ENCODE results near the gene ARL2BP. TPM values are rescaled to one million over a fixed set of nuclear protein-coding genes. Genes with fewer than 3 reads are reported as not detected.
A peak's percentile ranks its signal among the peaks of the same experiment; 100 is the strongest.
"Not testable (repeated sequence)": the region's sequence is repeated elsewhere in the genome, so short reads cannot be mapped to it uniquely, and the experiment has no call there.

Gene ARL2BP
- total and polyA plus RNA-seq, 2 experiments from 2014 or later: 111 to 116 TPM

GRCh38 chr16:57273826-57274225, 28.8 kb downstream of the ARL2BP start:
- Histone ChIP-seq H2AFZ (no peak overlapping the region), H3K4me3 (no peak overlapping the region), H3K36me3 (ENCODE audit: low read depth) (no peaks in the 10 kb centered on the region), H3K27me3 (replicated peaks; ENCODE audit: insufficient read depth) (no peaks in the 10 kb centered on the region; the same call in 1 of the 2 replicates), H3F3A (ENCODE audit: insufficient read depth) (0 out of 2 replicates have a peak, but pooled peaks cover 5% of the 10 kb centered on the region), H3K27ac (no peak overlapping the region), H3K79me2 (ENCODE audit: insufficient read depth) (no peaks in the 10 kb centered on the region), H3K9me3 (ENCODE audit: low read depth) (no peaks in the 10 kb centered on the region), H3K9ac (no peak overlapping the region), H3K4me1 (ENCODE audit: insufficient read depth) (peaks cover 16% of the 10 kb centered on the region), H4K20me1 (ENCODE audit: insufficient read depth) (no peaks in the 10 kb centered on the region), H3K9me2 (ENCODE audit: insufficient read depth) (no peaks in the 10 kb centered on the region), H3K4me2 (ENCODE audit: unreplicated experiment) (no peak overlapping the region)
- no peak for TF ChIP-seq EZH2 (IDR thresholded peaks at IDR 0.05; ENCODE audit: insufficient read depth, poor library complexity, severe bottlenecking)
- no peak for DNase-seq
- in situ Hi-C loops (cut with MboI): no loop called here
- 83 to 88% methylated on average over 5 of the region's 5 CpGs for WGBS, 2 experiments (ENCODE audit: low coverage in 1 of 2, low lambda C conversion rate in 2 of 2, missing lambda C conversion rate in 2 of 2)

GRCh38 chr16:57275946-57276345, 30.9 kb downstream of the ARL2BP start:
- in situ Hi-C loops (cut with MboI); H3K9me2 ChIP-seq (ENCODE audit: insufficient read depth): not testable (repeated sequence)

GRCh38 chr16:57276596-57276995, 31.5 kb downstream of the ARL2BP start:
- no peaks in the 10 kb centered on the region for H3K79me2 ChIP-seq (ENCODE audit: insufficient read depth)
- H4K20me1 ChIP-seq (ENCODE audit: insufficient read depth): no peaks in the 10 kb centered on the region
- no peak overlapping the region for H3K9ac ChIP-seq
- 65 to 72% methylated on average over 5 of the region's 5 CpGs for WGBS, 2 experiments (ENCODE audit: low coverage in 1 of 2, low lambda C conversion rate in 2 of 2, missing lambda C conversion rate in 2 of 2)
- H3K36me3 ChIP-seq (ENCODE audit: low read depth): no peaks in the 10 kb centered on the region
- no peak overlapping the region for H3K4me2 ChIP-seq (ENCODE audit: unreplicated experiment)
- H2AFZ ChIP-seq: no peak overlapping the region
- H3K9me2 ChIP-seq (ENCODE audit: insufficient read depth): no peaks in the 10 kb centered on the region
- H3K27ac ChIP-seq: no peak overlapping the region
- TF ChIP-seq EZH2 (IDR thresholded peaks at IDR 0.05; ENCODE audit: insufficient read depth, poor library complexity, severe bottlenecking): no peak
- no peak for TF ChIP-seq EZH2phosphoT487 (IDR thresholded peaks at IDR 0.05; ENCODE audit: insufficient read depth, low read depth)
- DNase-seq: peak; percentile 33
- no peaks in the 10 kb centered on the region; the same call in 1 of the 2 replicates for H3K27me3 ChIP-seq (replicated peaks; ENCODE audit: insufficient read depth)
- peaks cover 16% of the 10 kb centered on the region for H3K4me1 ChIP-seq (ENCODE audit: insufficient read depth)
- in situ Hi-C loops (cut with MboI): no loop called here
- no peak overlapping the region for H3K4me3 ChIP-seq
- H3K9me3 ChIP-seq (ENCODE audit: low read depth): no peaks in the 10 kb centered on the region
- 0 out of 2 replicates have a peak, but pooled peaks cover 5% of the 10 kb centered on the region for H3F3A ChIP-seq (ENCODE audit: insufficient read depth)

More at GRCh38 chr16:57275946-57276345, 30.9 kb downstream of the ARL2BP start:
- H3K9me3 ChIP-seq (ENCODE audit: low read depth); H3K27me3 ChIP-seq (replicated peaks; ENCODE audit: insufficient read depth); H3K4me3 ChIP-seq; H4K20me1 ChIP-seq (ENCODE audit: insufficient read depth); H2AFZ ChIP-seq; H3K4me2 ChIP-seq (ENCODE audit: unreplicated experiment); H3K9ac ChIP-seq; H3K27ac ChIP-seq; H3F3A ChIP-seq (ENCODE audit: insufficient read depth); DNase-seq; H3K36me3 ChIP-seq (ENCODE audit: low read depth); H3K79me2 ChIP-seq (ENCODE audit: insufficient read depth): not testable (repeated sequence)
- 65 to 77% methylated on average over 5 of the region's 5 CpGs for WGBS, 2 experiments (ENCODE audit: low coverage in 1 of 2, low lambda C conversion rate in 2 of 2, missing lambda C conversion rate in 2 of 2)
- peaks cover 16% of the 10 kb centered on the region for H3K4me1 ChIP-seq (ENCODE audit: insufficient read depth)

GRCh38 chr16:57277586-57277985, 32.5 kb downstream of the ARL2BP start:
- Histone ChIP-seq H3F3A (ENCODE audit: insufficient read depth) (0 out of 2 replicates have a peak, but pooled peaks cover 5% of the 10 kb centered on the region), H2AFZ (no peak overlapping the region), H3K27ac (no peak overlapping the region), H3K4me2 (ENCODE audit: unreplicated experiment) (no peak overlapping the region), H3K9me2 (ENCODE audit: insufficient read depth) (no peaks in the 10 kb centered on the region), H3K9ac (no peak overlapping the region), H3K9me3 (ENCODE audit: low read depth) (no peaks in the 10 kb centered on the region), H3K4me1 (ENCODE audit: insufficient read depth) (peaks cover 16% of the 10 kb centered on the region), H3K79me2 (ENCODE audit: insufficient read depth) (no peaks in the 10 kb centered on the region), H3K27me3 (replicated peaks; ENCODE audit: insufficient read depth) (peaks cover under 1% of the 10 kb centered on the region), H3K4me3 (no peak overlapping the region), H3K36me3 (ENCODE audit: low read depth) (no peaks in the 10 kb centered on the region), H4K20me1 (ENCODE audit: insufficient read depth) (no peaks in the 10 kb centered on the region)
- in situ Hi-C loops (cut with MboI): no loop called here
- peak; percentile 66 for DNase-seq
- WGBS, 2 experiments (ENCODE audit: low coverage in 1 of 2, low lambda C conversion rate in 2 of 2, missing lambda C conversion rate in 2 of 2): 25 to 43% methylated on average over 1 of the region's 1 CpG
- TF ChIP-seq EZH2phosphoT487 (IDR thresholded peaks at IDR 0.05; ENCODE audit: insufficient read depth, low read depth) (no peak), EZH2 (IDR thresholded peaks at IDR 0.05; ENCODE audit: insufficient read depth, poor library complexity, severe bottlenecking) (no peak)

DNA sequence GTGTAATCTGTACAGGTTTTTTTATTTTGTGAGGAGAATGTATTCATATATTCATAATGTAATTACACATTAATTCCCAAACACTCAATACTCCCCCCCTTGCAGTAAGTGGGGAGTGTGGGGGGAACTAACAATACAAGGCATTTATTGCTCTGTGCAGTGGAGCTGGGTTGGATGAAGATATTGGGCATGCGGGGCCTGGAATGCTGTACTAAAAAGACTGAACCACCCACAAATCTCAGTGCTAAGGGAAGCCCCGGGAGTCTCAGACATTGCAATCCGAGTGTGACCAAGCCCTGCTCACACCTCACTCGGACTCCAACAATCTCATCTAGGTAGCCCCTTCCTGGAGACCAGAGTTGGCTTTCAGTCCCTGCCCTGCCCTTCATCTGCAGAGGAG, 33.4 kb downstream of the ARL2BP start:
- Histone ChIP-seq H2AFZ (no peak overlapping the region), H3K4me1 (ENCODE audit: insufficient read depth) (peaks cover 16% of the 10 kb centered on the region), H3K27me3 (replicated peaks; ENCODE audit: insufficient read depth) (peaks cover 7% of the 10 kb centered on the region), H3K79me2 (ENCODE audit: insufficient read depth) (no peaks in the 10 kb centered on the region), H3K9me2 (ENCODE audit: insufficient read depth) (no peaks in the 10 kb centered on the region), H3K4me2 (ENCODE audit: unreplicated experiment) (no peak overlapping the region), H4K20me1 (ENCODE audit: insufficient read depth) (no peaks in the 10 kb centered on the region), H3K36me3 (ENCODE audit: low read depth) (no peaks in the 10 kb centered on the region), H3K9me3 (ENCODE audit: low read depth) (no peaks in the 10 kb centered on the region), H3F3A (ENCODE audit: insufficient read depth) (0 out of 2 replicates have a peak, but pooled peaks cover 5% of the 10 kb centered on the region), H3K4me3 (no peak overlapping the region), H3K27ac (no peak overlapping the region), H3K9ac (no peak overlapping the region)
- WGBS, 2 experiments (ENCODE audit: low coverage in 1 of 2, low lambda C conversion rate in 2 of 2, missing lambda C conversion rate in 2 of 2): 53 to 72% methylated on average over 3 to 4 of the region's 4 CpGs
- DNase-seq: no peak
- TF ChIP-seq EZH2phosphoT487 (IDR thresholded peaks at IDR 0.05; ENCODE audit: insufficient read depth, low read depth): no peak
- in situ Hi-C loops (cut with MboI): no loop called here

Measured in GM23248 (cell line).